Measurements from ENCODE around the gene CAB39L. TPM values are rescaled to one million over a fixed set of nuclear protein-coding genes. Genes with fewer than 3 reads are reported as not detected.

Gene CAB39L
- total RNA-seq, 4 donors from 2014 or later, result 23.3 to 41.0 (median 31.0) TPM

DNA sequence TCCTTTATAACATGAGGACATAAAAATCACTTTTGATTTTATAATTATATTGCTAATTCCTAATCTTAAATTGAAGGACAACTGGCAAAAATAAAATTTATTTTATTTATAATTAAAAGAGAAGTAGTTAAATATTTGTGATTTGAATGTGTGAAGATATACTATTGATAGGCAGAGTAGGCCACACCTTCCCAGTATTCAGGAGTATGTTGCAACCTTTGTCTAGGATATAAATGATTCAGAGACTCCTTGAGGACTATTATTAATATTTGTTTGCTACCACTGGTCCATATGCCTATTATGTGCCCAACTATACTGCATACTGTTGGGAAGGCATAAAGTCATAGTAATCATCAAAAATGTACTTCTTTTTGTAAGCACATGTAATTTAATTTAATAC, 101.9 kb downstream of the CAB39L start:
- Histone ChIP-seq H3K27me3 (no peaks in the 10 kb centered on the region), H3K9me3 (no peaks in the 10 kb centered on the region), H3K4me1 (peaks cover 12 to 13% of the 10 kb centered on the region in 2 donors), H3K36me3 (no peaks in the 10 kb centered on the region), H3K4me3 (replicated peaks in 1 of 3) (no peak overlapping the region), H3K27ac (no peak overlapping the region)
- no peak for TF ChIP-seq POLR2A (IDR thresholded peaks at IDR 0.05)
- TF ChIP-seq, protein P1, sequence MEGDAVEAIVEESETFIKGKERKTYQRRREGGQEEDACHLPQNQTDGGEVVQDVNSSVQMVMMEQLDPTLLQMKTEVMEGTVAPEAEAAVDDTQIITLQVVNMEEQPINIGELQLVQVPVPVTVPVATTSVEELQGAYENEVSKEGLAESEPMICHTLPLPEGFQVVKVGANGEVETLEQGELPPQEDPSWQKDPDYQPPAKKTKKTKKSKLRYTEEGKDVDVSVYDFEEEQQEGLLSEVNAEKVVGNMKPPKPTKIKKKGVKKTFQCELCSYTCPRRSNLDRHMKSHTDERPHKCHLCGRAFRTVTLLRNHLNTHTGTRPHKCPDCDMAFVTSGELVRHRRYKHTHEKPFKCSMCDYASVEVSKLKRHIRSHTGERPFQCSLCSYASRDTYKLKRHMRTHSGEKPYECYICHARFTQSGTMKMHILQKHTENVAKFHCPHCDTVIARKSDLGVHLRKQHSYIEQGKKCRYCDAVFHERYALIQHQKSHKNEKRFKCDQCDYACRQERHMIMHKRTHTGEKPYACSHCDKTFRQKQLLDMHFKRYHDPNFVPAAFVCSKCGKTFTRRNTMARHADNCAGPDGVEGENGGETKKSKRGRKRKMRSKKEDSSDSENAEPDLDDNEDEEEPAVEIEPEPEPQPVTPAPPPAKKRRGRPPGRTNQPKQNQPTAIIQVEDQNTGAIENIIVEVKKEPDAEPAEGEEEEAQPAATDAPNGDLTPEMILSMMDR (IDR thresholded peaks at IDR 0.05), result no peak
- intact Hi-C loops (cut with DNase I), result no loop called here
- no peak for DNase-seq

DNA sequence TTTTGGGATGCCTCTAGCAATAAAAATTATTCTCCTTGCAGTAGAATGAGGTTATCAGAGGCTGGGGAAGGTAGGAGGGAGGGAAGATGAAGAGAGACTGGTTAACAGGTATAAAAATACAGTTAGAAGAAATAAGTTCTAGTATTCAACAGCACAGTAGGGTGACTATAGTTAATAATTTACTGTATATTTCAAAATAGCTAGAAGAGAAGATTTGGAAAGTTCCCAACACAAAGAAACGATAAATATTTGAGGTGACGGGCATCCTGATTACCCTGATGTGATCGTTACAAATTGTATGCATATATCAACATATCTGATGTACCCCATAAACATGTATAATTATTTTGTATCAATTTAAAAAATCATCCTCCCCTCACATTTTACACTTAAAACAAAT, 102.3 kb downstream of the CAB39L start:
- DNase-seq, result no peak
- Histone ChIP-seq H3K4me1 (peaks cover 12 to 13% of the 10 kb centered on the region in 2 donors), H3K9me3 (no peaks in the 10 kb centered on the region), H3K4me3 (replicated peaks in 1 of 3) (no peak overlapping the region), H3K36me3 (no peaks in the 10 kb centered on the region), H3K27me3 (no peaks in the 10 kb centered on the region), H3K27ac (no peak overlapping the region)
- intact Hi-C loops (cut with DNase I), result no loop called here
- WGBS, 2 donors, result 99% methylated on average over 3 of the region's 3 CpGs
- TF ChIP-seq, protein P1 (IDR thresholded peaks at IDR 0.05), result no peak
- TF ChIP-seq POLR2A (IDR thresholded peaks at IDR 0.05), result no peak

DNA sequence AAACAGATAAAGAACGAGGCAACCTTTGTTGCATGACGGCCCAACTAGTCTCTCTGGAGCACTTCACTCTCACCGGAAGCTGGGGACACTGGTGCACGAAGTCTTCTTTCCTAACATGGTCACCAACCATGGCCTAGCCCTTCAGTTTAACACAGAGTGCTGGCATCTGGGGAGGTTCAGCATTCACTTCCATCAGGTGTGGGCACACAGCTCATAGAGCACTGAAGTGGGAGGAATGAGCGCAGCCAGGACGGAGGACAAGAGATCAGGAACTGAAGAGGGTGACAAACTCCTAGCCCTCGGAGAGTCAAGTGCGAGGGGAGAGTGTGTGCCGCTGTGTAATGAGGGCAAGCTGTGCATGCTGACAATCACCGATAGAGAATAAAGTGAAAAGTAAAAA, 103.7 kb downstream of the CAB39L start:
- Histone ChIP-seq H3K4me3 (replicated peaks in 1 of 3) (no peak overlapping the region), H3K4me1 (peaks cover 12 to 13% of the 10 kb centered on the region in 2 donors), H3K9me3 (no peaks in the 10 kb centered on the region), H3K36me3 (no peaks in the 10 kb centered on the region), H3K27ac (peak overlapping the region; percentile 38 to 62 (median 45)), H3K27me3 (no peaks in the 10 kb centered on the region)
- TF ChIP-seq, protein P1 (IDR thresholded peaks at IDR 0.05), result peak in 1 of 6 experiments; percentile 8
- peak in 1 of 2 donors; percentile 13 for TF ChIP-seq POLR2A (IDR thresholded peaks at IDR 0.05)
- 36 to 39% methylated on average over 10 of the region's 10 CpGs for WGBS, 2 donors
- DNase-seq, result peak; percentile 85 to 86
- intact Hi-C loops (cut with DNase I), result no loop called here

DNA sequence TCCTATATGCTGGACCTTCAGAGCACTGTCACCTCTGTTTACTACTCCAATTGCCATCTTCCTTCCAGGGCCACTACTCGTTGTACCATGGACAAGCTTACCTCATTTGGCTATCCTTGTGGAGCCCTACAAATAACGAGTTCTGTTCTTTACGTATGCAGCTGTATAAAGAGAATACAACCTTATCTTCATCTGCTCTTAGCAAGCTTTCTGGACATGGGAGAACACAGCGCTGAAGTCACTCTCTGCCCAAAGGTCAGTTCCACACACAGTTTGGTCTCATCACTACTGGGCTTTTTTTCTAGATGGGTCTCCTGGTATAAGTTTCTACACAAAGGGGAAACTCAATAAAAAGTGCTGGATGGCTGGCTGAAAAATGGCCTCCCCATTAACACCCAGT, 107.2 kb downstream of the CAB39L start:
- no peaks in the 10 kb centered on the region for H3K9me3 ChIP-seq
- no peaks in the 10 kb centered on the region for H3K27me3 ChIP-seq
- no peak overlapping the region for H3K27ac ChIP-seq
- intact Hi-C loops (cut with DNase I), result no loop called here
- peaks cover 12 to 13% of the 10 kb centered on the region in 2 donors for H3K4me1 ChIP-seq
- TF ChIP-seq, protein P1 (IDR thresholded peaks at IDR 0.05), result no peak
- TF ChIP-seq POLR2A (IDR thresholded peaks at IDR 0.05), result no peak
- 95% methylated on average over 4 of the region's 4 CpGs for WGBS, 2 donors
- H3K4me3 ChIP-seq (replicated peaks in 1 of 3), result no peak overlapping the region
- no peak for DNase-seq
- H3K36me3 ChIP-seq, result no peaks in the 10 kb centered on the region

DNA sequence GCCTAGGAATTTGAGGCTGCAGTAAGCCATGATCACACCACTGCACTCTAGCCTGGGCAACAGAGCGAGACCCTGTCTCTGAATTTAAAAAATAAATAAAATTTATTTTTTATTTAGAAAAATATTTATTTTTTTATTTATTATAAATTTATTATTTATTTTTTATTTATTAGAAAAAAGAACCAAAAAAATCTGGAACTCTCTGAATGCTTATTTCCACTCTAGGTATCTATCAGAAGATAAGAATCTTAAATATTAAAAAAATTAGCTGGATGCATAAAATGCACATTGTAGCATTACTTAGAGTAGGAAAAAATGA, 113.4 kb downstream of the CAB39L start:
- H3K9me3 ChIP-seq, result no peaks in the 10 kb centered on the region
- no peak for DNase-seq
- no peak overlapping the region for H3K4me3 ChIP-seq (replicated peaks in 1 of 3)
- intact Hi-C loops (cut with DNase I), result no loop called here
- no peak for TF ChIP-seq POLR2A (IDR thresholded peaks at IDR 0.05)
- TF ChIP-seq, protein P1 (IDR thresholded peaks at IDR 0.05), result no peak
- WGBS, 2 donors, result 100% methylated on average over 1 of the region's 1 CpG
- no peaks in the 10 kb centered on the region for H3K36me3 ChIP-seq
- no peak overlapping the region for H3K27ac ChIP-seq
- H3K4me1 ChIP-seq, result peaks cover 0 to 5% of the 10 kb centered on the region in 2 donors
- no peaks in the 10 kb centered on the region for H3K27me3 ChIP-seq
